Gastroesophageal sphincter (tissue), 3 donors: Measurements from ENCODE around the gene CGNL1.

Experiments used
- EP300 ChIP-seq: sonication (generic); formaldehyde crosslinking; IDR thresholded peaks from one replicate; pipeline ENCODE4 v1.6.1; 2017; ENCODE audit warnings: antibody characterized with exemption, mild to moderate bottlenecking
- POLR2A ChIP-seq, 2 donors: fragments of 450-650 bp; IDR thresholded peaks; one replicate each; pipeline ENCODE4 v1.6.1; 2017; ENCODE audit warnings: antibody characterized with exemption in 2 of 2, mild to moderate bottlenecking in 2 of 2, moderate library complexity in 1 of 2
- POLR2AphosphoS5 ChIP-seq: sonication (generic); formaldehyde crosslinking; IDR thresholded peaks from one replicate; pipeline ENCODE4 v1.6.1; 2017; ENCODE audit warnings: antibody characterized with exemption
- TF ChIP-seq, protein P1 (sequence below), 4 experiments: fragments of 200-600 bp in 2 of 4; fragments of 450-650 bp in 2 of 4; sonication (generic) in 1 of 4; IDR thresholded peaks; one replicate each; pipeline ENCODE4 v1.5.1; 2017 to 2019; ENCODE audit warnings: antibody characterized with exemption in 4 of 4, mild to moderate bottlenecking in 2 of 4, moderate library complexity in 2 of 4

GRCh38 chr15:57563416-57563815 lies 187.1 kb downstream of the CGNL1 start:
- TF ChIP-seq POLR2A (IDR thresholded peaks at IDR 0.05) (no peak), POLR2AphosphoS5 (no peak), EP300 (no peak)
- TF ChIP-seq, protein P1, sequence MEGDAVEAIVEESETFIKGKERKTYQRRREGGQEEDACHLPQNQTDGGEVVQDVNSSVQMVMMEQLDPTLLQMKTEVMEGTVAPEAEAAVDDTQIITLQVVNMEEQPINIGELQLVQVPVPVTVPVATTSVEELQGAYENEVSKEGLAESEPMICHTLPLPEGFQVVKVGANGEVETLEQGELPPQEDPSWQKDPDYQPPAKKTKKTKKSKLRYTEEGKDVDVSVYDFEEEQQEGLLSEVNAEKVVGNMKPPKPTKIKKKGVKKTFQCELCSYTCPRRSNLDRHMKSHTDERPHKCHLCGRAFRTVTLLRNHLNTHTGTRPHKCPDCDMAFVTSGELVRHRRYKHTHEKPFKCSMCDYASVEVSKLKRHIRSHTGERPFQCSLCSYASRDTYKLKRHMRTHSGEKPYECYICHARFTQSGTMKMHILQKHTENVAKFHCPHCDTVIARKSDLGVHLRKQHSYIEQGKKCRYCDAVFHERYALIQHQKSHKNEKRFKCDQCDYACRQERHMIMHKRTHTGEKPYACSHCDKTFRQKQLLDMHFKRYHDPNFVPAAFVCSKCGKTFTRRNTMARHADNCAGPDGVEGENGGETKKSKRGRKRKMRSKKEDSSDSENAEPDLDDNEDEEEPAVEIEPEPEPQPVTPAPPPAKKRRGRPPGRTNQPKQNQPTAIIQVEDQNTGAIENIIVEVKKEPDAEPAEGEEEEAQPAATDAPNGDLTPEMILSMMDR (IDR thresholded peaks at IDR 0.05) = no peak
